Psoas muscle (tissue), 8 donors: ENCODE measurements around the gene CFAP97D2. TPM values are rescaled to one million over a fixed set of nuclear protein-coding genes. Genes with fewer than 3 reads are reported as not detected.

Source experiments
- ATAC-seq, 4 donors: fragments of 200-7000 bp; cut with Tn5 transposase; one replicate each; pipeline ENCODE4 v1.9.1; 2020; ENCODE audit warnings: moderate library complexity in 3 of 4, mild to moderate bottlenecking in 2 of 4
- DNase-seq, 2 donors: peaks; one replicate each; pipeline ENCODE4 v3.0.0-alpha.2; 2020
- H3K27ac ChIP-seq: fragments of 200-600 bp; one replicate; pipeline ENCODE4 v1.8.0; 2022
- H3K27me3 ChIP-seq, 3 donors: fragments of 200-600 bp in 1 of 3; one replicate each; pipeline versions ENCODE4 v1.6.1 to v1.8.0; 2013 to 2022; ENCODE audit warnings: low read length in 2 of 3, mild to moderate bottlenecking in 2 of 3, moderate library complexity in 1 of 3; ENCODE audit not compliant: insufficient read depth in 3 of 3
- H3K36me3 ChIP-seq, 2 donors: fragments of 200-600 bp in 1 of 2; one replicate each; pipeline versions ENCODE4 v1.6.1 to v1.8.0; 2013 to 2022; ENCODE audit warnings: low read depth in 1 of 2, mild to moderate bottlenecking in 1 of 2, moderate library complexity in 1 of 2; ENCODE audit not compliant: insufficient read depth in 1 of 2
- H3K4me1 ChIP-seq: fragments of 200-600 bp; one replicate; pipeline ENCODE4 v1.8.0; 2022
- H3K4me3 ChIP-seq: fragments of 200-600 bp; one replicate; pipeline ENCODE4 v1.8.0; 2022; ENCODE audit warnings: mild to moderate bottlenecking
- H3K9me3 ChIP-seq: fragments of 200-600 bp; one replicate; pipeline ENCODE4 v1.8.0; 2022
- CTCF ChIP-seq: fragments of 200-600 bp; IDR thresholded peaks from one replicate; pipeline ENCODE4 v1.8.0; 2022; ENCODE audit warnings: antibody characterized with exemption
- WGBS, 3 donors: extraction: QIAGEN DNeasy Blood & Tissue Kit; methylation state at CpG; one replicate each; pipeline versions ENCODE4 v1.1.6 to v1.1.7; 2013; 5-methylcytosine and 5-hydroxymethylcytosine counted together
- intact Hi-C, 2 donors: fragments of 100-400 bp; cut with DNase I; formaldehyde crosslinking; loops; one replicate each; pipeline versions ENCODE4 v1.11.0 to v1.14.2; 2022
- polyA plus RNA-seq, 3 donors: library from polyadenylated mRNA; stranded (reverse); fragments of 200-250 nt; gene quantifications; one replicate each; pipeline ENCODE4 v1.2.3, GENCODE V29; 2013
- total RNA-seq, 4 donors: library from RNA; stranded (reverse); fragmentation: NEBNext Ultra II Directional in 2 of 4; extraction: Animal tissue kit (Norgen Biotek cat#: 25700) in 2 of 4; gene quantifications; one replicate each; pipeline versions ENCODE4 v1.2.1 to v1.2.4, GENCODE V29; 2021 to 2023
- donor health status: healthy with polysubstance abuse.
- donor health status: DM: no; HTN: no; CAD: no; lungs with moderate emphysema.
- donor health status: Bipolar disorder and iron deficiency.
- donor health status: healthy.
- donor health status: DM: yes; HTN: yes; CAD: no.
- donor health status: DM: no; HTN: no; CAD: no.
- donor health status: DM: no; HTN: no; CAD: no.
- donor health status: DM: yes; HTN: yes; CAD: no.

The CFAP97D2 gene
- total and polyA plus RNA-seq, 7 donors: 0.09 TPM; not detected in 6

GRCh38 chr13:114222461-114222968 is 43.5 kb downstream of the CFAP97D2 start:
- intact Hi-C loops: no loop called here
- ATAC-seq (peak in 1 of 4 donors; percentile 20), DNase-seq (no peak)
- Histone ChIP-seq H3K9me3 (no peaks in the 10 kb centered on the region), H3K27me3 (no peaks in the 10 kb centered on the region), H3K4me3 (no peak overlapping the region), H3K4me1 (peaks cover 3% of the 10 kb centered on the region), H3K36me3 (no peaks in the 10 kb centered on the region), H3K27ac (no peak overlapping the region)
- TF ChIP-seq CTCF: no peak
- WGBS, 3 donors: 56 to 63% (median 62%) methylated on average over 9 of the region's 9 CpGs

DNA sequence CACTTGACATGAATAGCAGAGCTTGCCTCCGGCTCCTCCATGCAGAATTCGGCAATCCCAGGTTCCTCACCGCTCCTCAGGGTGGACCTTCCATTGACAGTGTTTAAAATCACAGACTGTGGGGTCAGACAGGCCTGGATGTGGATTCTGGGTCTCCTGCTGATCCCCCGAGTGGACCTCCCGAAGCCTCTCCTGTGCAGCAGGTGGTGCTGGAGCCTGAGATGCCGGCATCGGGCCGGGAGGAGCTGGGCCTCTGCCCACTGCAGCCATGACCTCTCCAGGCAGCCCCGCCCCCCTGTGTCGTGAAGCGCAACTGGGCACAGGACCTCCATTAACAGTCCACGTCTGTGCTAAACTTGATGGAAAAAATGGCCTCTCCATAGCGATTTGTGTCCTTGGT is 45.1 kb downstream of the CFAP97D2 start:
- no peaks in the 10 kb centered on the region for H3K36me3 ChIP-seq
- peaks cover 3% of the 10 kb centered on the region for H3K4me1 ChIP-seq
- TF ChIP-seq CTCF: no peak
- H3K27me3 ChIP-seq: peaks cover 0 to 10% (median 2%) of the 10 kb centered on the region in 3 donors
- H3K4me3 ChIP-seq: no peak overlapping the region
- H3K27ac ChIP-seq: no peak overlapping the region
- intact Hi-C loops: no loop called here
- DNase-seq: no peak
- H3K9me3 ChIP-seq: no peaks in the 10 kb centered on the region
- ATAC-seq: no peak
- WGBS, 3 donors: 87 to 92% (median 89%) methylated on average over 13 of the region's 13 CpGs

- no peak for ATAC-seq
- intact Hi-C loops: loop anchor here (1.0 to 5.0 kb wide), 6 partner anchors 188 to 409 kb away; no protein-coding TSS in a partner anchor
Measured at GRCh38 chr13:114225610-114226009, 46.6 kb downstream of the CFAP97D2 start.

GRCh38 chr13:114226088-114226487 is 47.0 kb downstream of the CFAP97D2 start:
- peaks cover 3% of the 10 kb centered on the region for H3K4me1 ChIP-seq
- DNase-seq (no peak), ATAC-seq (no peak)
- no peak for TF ChIP-seq CTCF
- 53 to 73% (median 60%) methylated on average over 11 of the region's 11 CpGs for WGBS, 3 donors
- no peaks in the 10 kb centered on the region for H3K9me3 ChIP-seq
- intact Hi-C loops: loop anchor here (1.0 to 5.0 kb wide), 6 partner anchors 189 to 409 kb away; no protein-coding TSS in a partner anchor
- no peaks in the 10 kb centered on the region for H3K36me3 ChIP-seq
- H3K27ac ChIP-seq: no peak overlapping the region
- no peak overlapping the region for H3K4me3 ChIP-seq
- peaks cover 0 to 20% (median 2%) of the 10 kb centered on the region in 3 donors for H3K27me3 ChIP-seq

More at GRCh38 chr13:114225610-114226009, 46.6 kb downstream of the CFAP97D2 start:
- 58 to 65% (median 62%) methylated on average over 7 to 8 of the region's 8 CpGs for WGBS, 3 donors
- no peaks in the 10 kb centered on the region for H3K9me3 ChIP-seq
- no peaks in the 10 kb centered on the region for H3K36me3 ChIP-seq
- no peak overlapping the region for H3K27ac ChIP-seq
- no peak for TF ChIP-seq CTCF
- no peak overlapping the region for H3K4me3 ChIP-seq
- peaks cover 0 to 20% (median 2%) of the 10 kb centered on the region in 3 donors for H3K27me3 ChIP-seq
- DNase-seq: no peak
- peaks cover 3% of the 10 kb centered on the region for H3K4me1 ChIP-seq
